HG03354 (cell line): ENCODE measurements around the gene SLC9C2.
"Not testable (repeated sequence)": the region's sequence is repeated elsewhere in the genome, so short reads cannot be mapped to it uniquely, and the experiment has no call there.

Source experiments
- ATAC-seq: cut with Tn5 transposase; IDR thresholded peaks from one replicate; pipeline ENCODE4 v1.9.1; 2021; ENCODE audit warnings: mild to moderate bottlenecking; ENCODE audit not compliant: unreplicated experiment, poor library complexity, severe bottlenecking

SLC9C2 gene

GRCh38 chr1:173467426-173467825 is 135.4 kb downstream of the SLC9C2 start:
- ATAC-seq, result no peak

- ATAC-seq, result not testable (repeated sequence)
Measured at GRCh38 chr1:173464185-173464584, 138.7 kb downstream of the SLC9C2 start.

- ATAC-seq, result not testable (repeated sequence)
Measured at GRCh38 chr1:173462666-173463065, 140.2 kb downstream of the SLC9C2 start.

- ATAC-seq, result no peak
Measured at GRCh38 chr1:173459885-173460284, 143.0 kb downstream of the SLC9C2 start.

GRCh38 chr1:173454966-173455524 is 147.8 kb downstream of the SLC9C2 start:
- ATAC-seq, result no peak

GRCh38 chr1:173453982-173454381 is 148.9 kb downstream of the SLC9C2 start:
- ATAC-seq, result no peak

GRCh38 chr1:173451981-173452380 is 150.9 kb downstream of the SLC9C2 start:
- no peak for ATAC-seq
